Measurements from ENCODE around the gene PARD3.

PARD3 gene

GRCh38 chr10:34689053-34689452 lies 126.0 kb downstream of the PARD3 start:
- DNase-seq (ENCODE audit: low read depth) = no peak

- DNase-seq (ENCODE audit: low read depth) = no peak
Measured at GRCh38 chr10:34687434-34688210, 127.5 kb downstream of the PARD3 start.

GRCh38 chr10:34682580-34682979 lies 132.5 kb downstream of the PARD3 start:
- DNase-seq (ENCODE audit: low read depth) = no peak

- DNase-seq (ENCODE audit: low read depth) = no peak
Measured at GRCh38 chr10:34681933-34682332, 133.2 kb downstream of the PARD3 start.

- no peak for DNase-seq (ENCODE audit: low read depth)
Measured at GRCh38 chr10:34679177-34679576, 135.9 kb downstream of the PARD3 start.

- no peak for DNase-seq (ENCODE audit: low read depth)
Measured at GRCh38 chr10:34677591-34677990, 137.5 kb downstream of the PARD3 start.

GRCh38 chr10:34677132-34677531 lies 138.0 kb downstream of the PARD3 start:
- no peak for DNase-seq (ENCODE audit: low read depth)

- DNase-seq (ENCODE audit: low read depth) = no peak
Measured at GRCh38 chr10:34674176-34674575, 140.9 kb downstream of the PARD3 start.

GRCh38 chr10:34670081-34670480 lies 145.0 kb downstream of the PARD3 start:
- DNase-seq (ENCODE audit: low read depth) = no peak

- DNase-seq (ENCODE audit: low read depth) = no peak
Measured at GRCh38 chr10:34669079-34669478, 146.0 kb downstream of the PARD3 start.

- no peak for DNase-seq (ENCODE audit: low read depth)
Measured at GRCh38 chr10:34667177-34667576, 147.9 kb downstream of the PARD3 start.

- no peak for DNase-seq (ENCODE audit: low read depth)
Measured at GRCh38 chr10:34666008-34666704, 148.9 kb downstream of the PARD3 start.

- DNase-seq (ENCODE audit: low read depth) = no peak
Measured at GRCh38 chr10:34664706-34665105, 150.4 kb downstream of the PARD3 start.

- DNase-seq (ENCODE audit: low read depth) = no peak
Measured at GRCh38 chr10:34661580-34661979, 153.5 kb downstream of the PARD3 start.

GRCh38 chr10:34658934-34659333 lies 156.2 kb downstream of the PARD3 start:
- DNase-seq (ENCODE audit: low read depth) = no peak

- no peak for DNase-seq (ENCODE audit: low read depth)
Measured at GRCh38 chr10:34656661-34657060, 158.4 kb downstream of the PARD3 start.

GRCh38 chr10:34655286-34656170 lies 159.6 kb downstream of the PARD3 start:
- DNase-seq (ENCODE audit: low read depth) = no peak

GRCh38 chr10:34654211-34654610 lies 160.9 kb downstream of the PARD3 start:
- DNase-seq (ENCODE audit: low read depth) = no peak

- no peak for DNase-seq (ENCODE audit: low read depth)
Measured at GRCh38 chr10:34653530-34653929, 161.6 kb downstream of the PARD3 start.

GRCh38 chr10:34651416-34652195 lies 163.5 kb downstream of the PARD3 start:
- no peak for DNase-seq (ENCODE audit: low read depth)

GRCh38 chr10:34650156-34650555 lies 164.9 kb downstream of the PARD3 start:
- DNase-seq (ENCODE audit: low read depth) = no peak

GRCh38 chr10:34649385-34649784 lies 165.7 kb downstream of the PARD3 start:
- no peak for DNase-seq (ENCODE audit: low read depth)
